ENCODE data around the gene FHAD1. TPM values are rescaled to one million over a fixed set of nuclear protein-coding genes. Genes with fewer than 3 reads are reported as not detected.
"Not testable (repeated sequence)": the region's sequence is repeated elsewhere in the genome, so short reads cannot be mapped to it uniquely, and the experiment has no call there.

Gene FHAD1
- polyA plus RNA-seq, 4 donors: 2.9 to 9.8 (median 3.3) TPM

DNA sequence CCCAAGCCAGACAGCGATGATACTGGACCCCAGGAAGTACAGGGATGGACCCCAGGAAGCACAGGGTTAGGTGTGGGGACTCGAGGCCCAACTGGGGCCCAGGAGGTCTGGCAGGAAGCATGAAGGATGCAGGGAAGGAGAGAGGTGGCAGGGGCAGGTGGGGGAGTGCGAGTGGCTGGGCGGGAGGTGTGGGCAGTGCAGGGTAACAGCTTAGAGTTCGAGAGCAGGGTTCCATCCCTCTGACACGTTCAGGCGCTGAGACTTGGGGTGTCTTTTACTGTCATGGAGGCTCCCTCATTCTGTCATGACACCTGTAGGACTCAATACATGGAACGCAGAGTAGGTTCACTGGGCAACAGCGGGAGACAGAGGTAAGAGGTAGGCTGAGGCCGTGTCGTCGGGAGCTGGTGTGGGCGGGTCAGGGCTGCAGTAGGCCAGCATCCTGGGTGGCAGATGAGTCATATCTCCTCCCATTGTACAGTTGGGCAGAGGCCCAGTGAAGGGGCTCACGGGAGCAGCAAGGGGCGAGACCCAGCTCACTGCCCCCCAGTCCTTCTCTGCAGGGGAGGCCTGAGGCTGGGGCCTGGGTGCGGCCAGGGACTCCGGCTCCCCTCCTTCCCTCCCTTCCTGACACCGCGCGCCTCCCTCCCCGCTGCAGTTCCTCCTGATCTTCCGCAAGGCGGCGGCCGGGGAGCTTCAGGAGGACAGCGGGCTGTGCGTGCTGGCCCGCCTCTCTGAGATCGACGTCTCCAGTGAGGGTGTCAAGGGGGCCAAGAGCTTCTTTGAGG is 179.7 kb downstream of the FHAD1 start:
- no peak for DNase-seq (ENCODE audit: low read depth in 4 of 4, low spot score in 3 of 4)

DNA sequence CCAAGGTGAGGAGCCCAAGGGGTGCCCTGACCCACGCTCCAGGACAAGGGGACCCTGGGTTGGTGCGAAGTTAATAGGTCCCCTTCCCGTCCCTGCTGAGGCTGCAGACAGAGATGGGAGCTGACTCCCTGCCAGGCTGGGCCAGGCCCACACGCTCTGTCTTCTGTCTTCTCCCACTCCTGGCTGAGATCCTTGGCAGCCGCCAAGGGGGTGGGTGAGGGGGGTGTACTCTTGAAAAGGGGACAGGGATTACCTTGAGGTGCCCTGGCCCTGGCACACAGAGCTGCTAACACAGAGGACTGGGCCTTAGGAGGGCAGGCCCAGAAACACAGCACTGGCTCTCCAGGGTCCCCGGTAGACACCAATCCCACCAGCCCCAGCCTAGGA is 180.2 kb downstream of the FHAD1 start:
- DNase-seq (ENCODE audit: low read depth in 4 of 4, low spot score in 3 of 4): no peak

DNA sequence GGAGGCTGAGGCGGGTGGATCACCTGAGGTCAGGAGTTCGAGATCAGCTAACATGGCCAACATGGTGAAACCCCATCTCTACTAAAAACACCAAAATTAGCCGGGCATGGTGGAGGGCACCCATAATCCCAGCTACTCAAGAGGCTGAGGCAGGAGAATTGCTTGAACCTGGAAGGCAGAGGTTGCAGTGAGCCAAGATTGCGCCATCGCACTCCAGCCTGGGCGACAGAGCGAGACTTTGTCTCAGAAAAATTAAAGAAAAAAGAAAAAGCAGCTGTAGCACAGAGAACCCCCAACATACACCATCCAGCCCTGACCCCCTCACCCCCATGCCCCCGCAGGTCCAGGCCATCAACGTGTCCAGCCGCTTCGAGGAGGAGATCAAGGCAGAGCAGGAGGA is 181.2 kb downstream of the FHAD1 start:
- not testable (repeated sequence) for DNase-seq (ENCODE audit: low read depth in 4 of 4, low spot score in 3 of 4)

DNA sequence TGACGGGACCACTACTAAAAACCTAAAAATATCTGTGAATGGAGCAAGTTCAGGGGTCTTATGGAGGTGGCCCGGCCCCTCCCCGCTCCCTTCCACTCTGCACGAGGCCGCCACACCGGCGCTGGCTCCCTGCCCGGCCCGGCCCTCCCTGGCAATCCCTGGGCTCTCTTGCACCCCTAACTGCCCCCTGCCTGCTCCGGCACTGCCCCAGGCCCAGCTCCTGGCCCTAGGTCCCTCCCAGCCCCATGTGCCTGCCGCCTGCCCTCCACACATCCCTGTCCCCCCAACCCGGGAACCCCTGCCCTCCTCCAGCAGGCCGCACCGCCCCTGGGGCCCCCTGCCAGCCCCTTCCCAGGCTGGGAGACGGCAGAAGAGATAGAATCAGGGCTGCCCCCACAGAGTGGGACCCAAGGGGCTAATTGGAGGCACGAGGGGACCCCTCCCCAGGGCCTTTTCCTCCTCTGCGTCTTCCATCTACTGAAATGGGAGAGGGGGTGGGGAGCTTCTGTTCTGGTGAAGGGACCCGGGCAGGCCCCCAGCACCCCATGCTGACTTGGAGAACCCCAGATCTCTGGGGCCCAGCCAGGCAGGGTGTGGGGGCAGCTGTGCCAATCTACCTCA is 181.9 kb downstream of the FHAD1 start:
- DNase-seq (ENCODE audit: low read depth in 4 of 4, low spot score in 3 of 4): no peak

DNA sequence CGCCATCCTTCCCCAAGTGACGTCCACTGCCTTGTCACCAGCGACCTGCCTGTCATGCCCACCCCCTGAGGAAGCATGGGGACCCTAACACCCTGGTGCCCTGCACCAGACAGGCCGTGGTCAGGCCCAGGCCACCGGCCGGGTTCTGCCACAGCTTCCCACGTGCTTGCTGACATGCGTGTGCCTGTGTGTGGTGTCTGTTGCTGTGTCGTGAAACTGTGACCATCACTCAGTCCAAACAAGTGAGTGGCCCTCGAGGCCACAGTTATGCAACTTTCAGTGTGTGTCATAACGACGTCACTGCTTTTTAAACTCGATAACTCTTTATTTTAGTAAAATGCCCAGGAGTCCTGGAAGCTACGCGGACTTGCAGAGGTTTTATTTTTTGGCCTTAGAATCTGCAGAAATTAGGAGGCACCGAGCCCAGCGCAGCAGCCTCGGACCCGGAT is 182.7 kb downstream of the FHAD1 start:
- DNase-seq (ENCODE audit: low read depth in 4 of 4, low spot score in 3 of 4): no peak

DNA sequence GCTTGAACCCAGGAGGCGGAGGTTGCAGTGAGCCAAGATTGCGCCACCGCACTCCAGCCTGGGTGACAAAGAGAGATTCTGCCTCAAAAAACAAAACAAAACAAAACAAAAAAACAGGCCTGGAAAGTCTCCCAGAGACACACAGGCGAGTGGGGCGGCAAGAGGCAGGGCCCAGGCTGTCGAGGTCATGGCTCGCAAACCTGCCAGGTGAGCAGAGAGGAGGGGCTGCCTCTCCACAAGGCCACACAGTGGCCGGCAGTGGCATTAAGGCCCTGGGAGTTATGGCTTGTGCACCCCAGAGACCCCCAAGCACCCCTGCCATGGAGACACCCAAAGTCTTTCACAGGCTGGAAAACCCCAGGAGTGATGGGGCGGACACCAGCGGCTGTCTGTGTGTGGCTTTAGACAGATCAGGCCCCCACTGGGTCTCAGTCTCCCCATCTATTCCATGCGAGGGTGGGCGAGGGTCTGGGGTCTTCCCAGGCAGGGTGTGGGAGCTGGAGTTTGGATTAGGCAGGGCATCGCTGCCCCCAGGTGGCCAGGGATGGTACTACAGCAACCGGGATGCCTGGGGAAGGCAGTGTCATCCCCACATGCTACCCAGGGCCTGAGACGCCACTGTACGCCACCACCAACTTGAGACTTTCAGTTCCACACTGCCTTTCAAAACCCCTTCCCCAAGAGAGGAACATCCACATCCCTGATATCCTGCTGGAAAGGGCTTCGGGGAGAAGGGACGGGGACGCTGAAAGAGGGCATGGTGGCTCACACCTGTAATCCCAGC is 184.0 kb downstream of the FHAD1 start:
- DNase-seq (ENCODE audit: low read depth in 4 of 4, low spot score in 3 of 4): no peak

DNA sequence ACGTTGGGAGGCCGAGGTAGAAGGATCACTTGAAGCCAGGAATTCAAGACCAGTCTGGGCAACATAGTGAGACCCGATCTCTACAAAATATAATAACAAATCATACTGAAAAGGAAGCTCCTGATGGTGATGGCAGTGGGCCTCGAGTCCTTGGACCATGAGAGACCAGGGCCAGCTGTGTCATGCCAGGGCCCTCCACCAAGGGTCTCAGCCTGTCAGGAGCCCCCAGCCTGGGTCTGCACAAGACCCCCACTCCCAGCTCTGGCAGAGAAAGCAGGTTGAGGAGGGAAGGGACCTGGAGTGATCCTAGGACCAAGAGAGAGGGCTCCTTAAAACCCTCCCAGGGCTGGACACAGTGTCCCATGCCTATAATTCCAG is 184.5 kb downstream of the FHAD1 start:
- no peak for DNase-seq (ENCODE audit: low read depth in 4 of 4, low spot score in 3 of 4)

DNA sequence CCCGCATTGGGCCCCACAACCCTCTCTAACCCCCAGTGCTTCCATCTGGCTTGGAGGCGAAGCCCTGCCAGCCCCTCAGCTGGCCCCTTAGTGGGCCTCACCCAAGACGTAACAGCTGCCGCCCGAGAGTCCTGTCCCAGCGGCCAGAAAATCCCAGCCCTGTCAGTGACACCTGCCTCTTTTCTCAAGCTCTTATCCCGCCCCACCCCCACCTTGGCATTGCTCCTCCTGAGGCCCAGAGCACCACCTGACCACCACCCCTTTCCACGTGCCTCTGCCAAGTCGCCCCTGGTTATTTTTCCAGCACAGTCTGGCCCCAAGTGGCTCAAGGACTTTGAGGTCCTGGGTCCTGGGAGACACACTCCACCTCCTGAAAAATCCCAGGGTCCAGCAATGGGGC is 185.3 kb downstream of the FHAD1 start:
- DNase-seq (ENCODE audit: low read depth in 4 of 4, low spot score in 3 of 4): no peak

DNA sequence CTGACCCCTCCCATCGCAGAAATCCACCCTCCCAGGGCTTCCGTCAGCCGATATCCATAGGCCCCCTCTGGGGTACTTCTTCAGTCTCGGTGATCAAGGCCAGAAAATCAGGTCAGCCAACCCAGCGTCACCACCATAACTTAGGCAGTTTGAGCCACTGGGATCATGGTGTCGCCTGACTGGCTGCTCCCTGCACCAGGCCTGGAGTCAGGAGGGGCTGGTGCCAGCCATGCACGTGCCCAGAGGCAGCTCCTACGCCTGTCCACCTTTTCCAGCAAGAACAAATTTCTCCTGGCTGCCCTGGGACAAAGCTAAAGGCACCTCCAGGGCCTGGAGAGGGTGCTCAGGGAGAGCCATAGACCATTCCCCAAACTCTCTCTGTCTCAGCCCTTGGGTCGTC is 186.4 kb downstream of the FHAD1 start:
- DNase-seq (ENCODE audit: low read depth in 4 of 4, low spot score in 3 of 4): no peak

DNA sequence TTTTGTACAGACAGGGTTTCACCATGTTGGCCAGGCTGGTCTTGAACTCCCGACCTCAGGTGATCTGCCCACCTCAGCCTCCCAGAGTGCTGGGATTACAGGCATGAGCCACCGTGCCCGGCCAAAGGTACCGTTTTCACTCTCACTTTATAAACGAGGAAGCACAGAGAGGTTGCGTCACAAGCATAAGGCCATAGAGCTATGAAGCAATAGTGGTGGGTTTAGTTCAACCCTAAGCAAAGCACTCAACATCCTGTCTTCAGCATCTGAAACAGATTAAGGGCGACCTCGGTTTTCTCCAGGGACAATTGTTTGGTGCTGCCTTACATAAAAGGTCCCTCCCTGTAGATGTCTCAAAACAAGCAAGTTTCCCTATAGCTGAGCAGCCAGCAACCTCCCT is 187.7 kb downstream of the FHAD1 start:
- DNase-seq (ENCODE audit: low read depth in 4 of 4, low spot score in 3 of 4): not testable (repeated sequence)

DNA sequence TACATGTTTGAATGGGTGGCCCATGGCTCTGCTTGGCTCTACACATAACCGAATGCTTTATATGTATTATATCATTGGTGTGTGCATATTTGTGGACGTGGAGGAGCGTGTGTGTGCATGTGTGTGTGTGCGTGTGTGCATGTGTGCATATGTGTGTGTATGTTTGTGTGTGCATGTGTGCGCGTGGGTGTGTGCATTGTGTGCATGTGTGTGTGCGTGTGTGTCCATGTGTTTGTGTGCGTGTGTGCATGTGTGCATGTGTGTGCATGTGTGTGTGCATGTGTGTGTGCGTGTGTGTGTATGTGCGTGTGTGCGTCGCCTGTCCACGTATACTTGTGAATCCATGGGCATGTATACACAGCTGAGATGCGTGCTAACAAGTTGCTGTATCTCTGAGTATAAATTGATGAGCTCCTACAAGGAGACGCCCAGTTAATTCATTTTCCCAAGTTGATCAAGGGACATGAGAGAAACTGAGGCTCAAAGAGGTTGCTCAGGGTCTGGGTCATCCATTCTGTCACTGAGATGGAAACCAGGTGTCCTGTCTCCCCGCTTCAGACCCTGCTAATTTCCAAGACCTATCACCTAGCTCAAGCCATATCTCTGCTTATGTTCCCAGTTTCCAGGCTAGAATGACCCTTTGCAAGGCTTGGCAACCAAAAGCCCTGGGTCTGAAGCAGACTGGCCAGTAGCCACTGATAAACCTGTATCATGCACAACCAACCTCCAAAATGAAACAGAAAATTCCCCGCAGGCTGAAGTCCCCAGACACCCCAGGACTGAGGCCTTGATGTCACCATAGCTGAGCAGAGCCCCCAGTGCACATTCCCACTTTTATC is 188.4 kb downstream of the FHAD1 start:
- no peak for DNase-seq (ENCODE audit: low read depth in 4 of 4, low spot score in 3 of 4)

DNA sequence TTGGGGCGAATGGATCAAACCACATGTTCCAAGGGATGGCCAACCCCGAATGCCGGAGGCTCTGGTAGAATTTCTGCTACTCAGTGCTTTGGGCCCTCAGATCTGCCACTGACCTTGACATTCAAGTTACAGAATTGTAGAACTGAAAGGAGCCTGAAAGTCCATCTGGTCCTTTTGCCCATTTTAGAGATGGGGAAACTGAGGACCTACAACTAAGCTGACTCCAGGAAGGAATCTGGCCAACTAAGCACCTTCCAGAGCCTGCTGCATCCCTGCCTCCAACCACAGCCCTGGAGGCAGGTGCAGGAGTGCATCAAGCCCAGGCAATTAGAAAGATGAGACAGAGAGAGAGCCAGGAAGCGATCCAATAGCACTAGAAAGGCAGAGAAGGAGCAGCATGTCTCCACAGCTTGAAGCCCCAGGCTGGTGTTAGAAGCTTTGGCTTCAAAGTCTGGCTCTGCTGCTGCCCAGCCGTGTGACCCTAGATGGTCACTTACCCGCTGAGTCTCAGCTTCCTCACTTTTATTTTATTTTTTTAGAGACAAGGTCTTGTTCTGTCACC is 189.9 kb downstream of the FHAD1 start:
- DNase-seq (ENCODE audit: low read depth in 4 of 4, low spot score in 3 of 4): no peak

DNA sequence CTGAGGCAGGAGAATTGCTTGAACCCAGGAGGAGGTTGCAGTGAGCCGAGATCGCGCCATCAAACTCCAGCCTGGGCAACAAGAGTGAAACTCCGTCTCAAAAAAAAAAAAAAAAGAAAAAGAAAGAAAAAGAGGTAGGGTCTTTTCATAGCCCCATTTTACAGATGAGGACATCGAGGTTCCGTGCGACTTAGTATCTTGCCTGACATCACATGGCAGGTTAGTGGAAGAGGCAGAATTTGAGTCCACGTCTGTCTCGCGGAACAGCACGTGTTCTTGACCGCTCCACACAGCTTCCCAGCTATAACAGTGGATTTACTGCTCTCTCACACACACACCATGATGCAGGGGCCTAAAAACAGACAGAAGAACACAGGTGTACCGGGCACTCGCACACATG is 192.3 kb downstream of the FHAD1 start:
- no peak for DNase-seq (ENCODE audit: low read depth in 4 of 4, low spot score in 3 of 4)

DNA sequence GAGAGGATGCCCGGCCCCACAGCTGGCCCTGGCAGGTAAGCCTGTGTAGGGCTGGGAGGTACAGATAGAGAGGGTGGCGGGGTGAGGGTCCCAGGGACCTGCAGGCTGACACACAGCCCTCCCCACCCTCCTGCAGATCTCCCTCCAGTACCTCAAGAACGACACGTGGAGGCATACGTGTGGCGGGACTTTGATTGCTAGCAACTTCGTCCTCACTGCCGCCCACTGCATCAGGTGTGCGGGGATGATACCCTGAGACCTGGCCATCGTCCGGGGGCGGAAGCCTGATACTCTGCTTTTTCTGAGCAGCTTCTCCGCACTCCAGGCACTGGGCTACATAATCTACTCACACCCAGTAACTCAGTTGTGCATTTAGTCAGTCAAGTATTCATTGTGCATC is 193.3 kb downstream of the FHAD1 start:
- DNase-seq (ENCODE audit: low read depth in 4 of 4, low spot score in 3 of 4): no peak

DNA sequence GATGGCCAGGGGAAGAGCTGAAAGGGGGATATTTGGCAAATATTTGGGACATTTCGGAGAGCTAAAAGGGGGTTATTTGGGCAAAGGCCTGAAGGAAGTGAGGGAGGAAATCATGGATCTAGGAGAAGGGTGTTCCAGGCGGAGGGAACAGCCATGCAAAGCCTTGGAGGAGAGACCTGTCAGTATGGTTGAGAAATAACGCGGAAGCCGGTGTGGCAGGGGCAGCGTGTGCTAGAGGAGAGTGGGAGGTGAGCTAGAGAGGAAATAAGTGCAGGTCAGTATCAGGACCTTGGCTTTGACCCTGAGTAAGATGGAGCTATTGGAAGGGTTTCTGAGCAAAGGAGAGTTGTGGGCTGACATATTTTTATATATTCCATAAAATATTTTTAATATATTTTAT is 194.2 kb downstream of the FHAD1 start:
- no peak for DNase-seq (ENCODE audit: low read depth in 4 of 4, low spot score in 3 of 4)

DNA sequence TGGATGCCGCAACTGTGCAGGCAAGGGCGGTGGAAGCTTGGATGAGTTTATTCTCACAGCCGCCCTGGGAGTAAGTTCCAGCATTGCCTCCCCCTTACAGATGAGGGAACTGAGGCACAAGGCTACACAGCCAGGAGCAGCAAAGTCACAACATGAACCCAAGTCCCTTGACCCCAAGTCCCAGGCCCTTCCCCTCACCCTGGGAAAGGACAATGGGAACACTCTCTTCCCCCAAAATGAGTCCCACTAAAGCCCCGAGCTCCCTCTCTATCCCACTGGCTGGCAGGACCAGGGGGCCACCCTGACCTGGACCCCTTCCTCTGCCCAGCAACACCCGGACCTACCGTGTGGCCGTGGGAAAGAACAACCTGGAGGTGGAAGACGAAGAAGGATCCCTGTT is 195.1 kb downstream of the FHAD1 start:
- no peak for DNase-seq (ENCODE audit: low read depth in 4 of 4, low spot score in 3 of 4)

DNA sequence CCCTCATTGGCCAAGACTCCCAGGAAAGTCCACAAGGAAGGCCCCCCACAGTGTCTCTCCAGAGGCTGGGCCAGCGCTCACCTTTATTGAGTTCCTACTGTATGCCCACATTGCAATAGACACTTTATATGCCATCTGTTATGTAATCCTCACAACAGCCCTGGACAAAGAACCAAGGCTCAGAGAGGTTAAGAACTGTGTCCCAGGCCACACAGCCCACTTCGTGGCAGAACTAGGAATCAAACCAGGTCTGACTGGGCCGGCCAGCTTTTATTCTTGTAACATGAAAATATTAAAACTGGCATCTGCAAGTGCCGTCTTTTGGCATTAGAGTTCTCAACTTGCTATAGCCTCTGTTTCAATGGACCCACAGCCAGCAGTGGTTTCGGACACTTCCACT is 195.7 kb downstream of the FHAD1 start:
- no peak for DNase-seq (ENCODE audit: low read depth in 4 of 4, low spot score in 3 of 4)

DNA sequence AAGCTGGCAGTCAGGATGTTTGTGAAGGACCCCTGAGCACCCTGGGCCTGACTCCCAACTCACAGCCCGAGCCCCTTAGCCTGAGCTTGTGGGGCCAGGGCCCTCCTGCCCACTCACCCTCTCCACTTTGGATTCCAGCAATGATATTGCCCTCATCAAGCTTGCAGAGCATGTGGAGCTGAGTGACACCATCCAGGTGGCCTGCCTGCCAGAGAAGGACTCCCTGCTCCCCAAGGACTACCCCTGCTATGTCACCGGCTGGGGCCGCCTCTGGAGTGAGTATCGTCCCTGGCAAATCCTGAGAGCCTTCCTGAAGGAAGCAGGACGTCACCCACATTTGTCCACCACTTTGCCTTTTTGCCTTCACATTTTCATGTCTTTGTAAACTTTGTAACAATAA is 196.3 kb downstream of the FHAD1 start:
- DNase-seq (ENCODE audit: low read depth in 4 of 4, low spot score in 3 of 4): no peak

DNA sequence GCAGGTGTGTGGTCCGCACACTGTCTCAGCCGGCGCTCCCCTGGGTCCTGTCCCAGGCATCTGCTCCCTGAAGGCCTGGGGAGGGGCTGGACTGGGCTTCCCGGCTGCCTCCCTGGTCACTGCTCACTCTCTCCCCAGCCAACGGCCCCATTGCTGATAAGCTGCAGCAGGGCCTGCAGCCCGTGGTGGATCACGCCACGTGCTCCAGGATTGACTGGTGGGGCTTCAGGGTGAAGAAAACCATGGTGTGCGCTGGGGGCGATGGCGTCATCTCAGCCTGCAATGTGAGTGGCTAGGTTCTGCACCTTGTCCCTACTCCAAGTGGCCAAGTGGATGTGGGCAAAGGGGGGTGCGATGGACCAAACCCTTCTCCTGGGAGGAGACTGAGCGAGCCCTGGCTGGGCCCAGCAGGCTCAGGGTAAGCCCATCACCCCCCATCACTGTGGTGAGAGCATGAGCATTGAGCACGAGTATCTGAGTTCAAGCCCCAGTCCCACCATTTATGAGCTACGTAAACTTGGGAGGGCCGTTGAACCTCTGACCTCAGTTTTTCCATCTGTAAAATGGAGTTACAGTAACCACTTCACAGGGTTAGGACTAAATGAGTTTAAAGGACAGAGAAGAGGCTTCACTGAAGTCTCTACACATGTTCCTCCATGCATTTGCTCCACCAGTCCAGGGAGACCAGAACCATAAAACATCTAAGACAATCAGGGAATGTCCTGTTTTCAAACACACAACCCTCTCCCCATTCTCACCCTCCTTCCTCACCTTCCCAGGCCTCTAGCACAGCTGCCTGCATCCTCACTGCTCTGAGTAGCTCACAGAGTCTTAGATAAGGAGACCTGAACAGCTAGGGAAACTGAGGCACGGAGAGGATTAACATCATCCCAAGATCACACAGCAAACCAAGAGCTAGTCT is 197.7 kb downstream of the FHAD1 start:
- DNase-seq (ENCODE audit: low read depth in 4 of 4, low spot score in 3 of 4): no peak

Measured in left renal pelvis (tissue), 4 donors.